ENCODE measurements around the gene PLB1.

GRCh38 chr2:28499282-28499681 lies 3.4 kb downstream of the PLB1 start:
- TF ChIP-seq, protein P1, sequence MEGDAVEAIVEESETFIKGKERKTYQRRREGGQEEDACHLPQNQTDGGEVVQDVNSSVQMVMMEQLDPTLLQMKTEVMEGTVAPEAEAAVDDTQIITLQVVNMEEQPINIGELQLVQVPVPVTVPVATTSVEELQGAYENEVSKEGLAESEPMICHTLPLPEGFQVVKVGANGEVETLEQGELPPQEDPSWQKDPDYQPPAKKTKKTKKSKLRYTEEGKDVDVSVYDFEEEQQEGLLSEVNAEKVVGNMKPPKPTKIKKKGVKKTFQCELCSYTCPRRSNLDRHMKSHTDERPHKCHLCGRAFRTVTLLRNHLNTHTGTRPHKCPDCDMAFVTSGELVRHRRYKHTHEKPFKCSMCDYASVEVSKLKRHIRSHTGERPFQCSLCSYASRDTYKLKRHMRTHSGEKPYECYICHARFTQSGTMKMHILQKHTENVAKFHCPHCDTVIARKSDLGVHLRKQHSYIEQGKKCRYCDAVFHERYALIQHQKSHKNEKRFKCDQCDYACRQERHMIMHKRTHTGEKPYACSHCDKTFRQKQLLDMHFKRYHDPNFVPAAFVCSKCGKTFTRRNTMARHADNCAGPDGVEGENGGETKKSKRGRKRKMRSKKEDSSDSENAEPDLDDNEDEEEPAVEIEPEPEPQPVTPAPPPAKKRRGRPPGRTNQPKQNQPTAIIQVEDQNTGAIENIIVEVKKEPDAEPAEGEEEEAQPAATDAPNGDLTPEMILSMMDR (IDR thresholded peaks at IDR 0.05): no peak
- TF ChIP-seq POLR2A (IDR thresholded peaks at IDR 0.05): no peak
